GM18508 (cell line): Measurements from ENCODE around the gene CALR.
"Not testable (repeated sequence)": the region's sequence is repeated elsewhere in the genome, so short reads cannot be mapped to it uniquely, and the experiment has no call there.

Experiments used
- ATAC-seq: cut with Tn5 transposase; IDR thresholded peaks from one replicate; pipeline ENCODE4 v1.9.1; 2021; ENCODE audit warnings: moderate number of reproducible peaks; ENCODE audit not compliant: insufficient read depth, unreplicated experiment

Gene CALR

DNA sequence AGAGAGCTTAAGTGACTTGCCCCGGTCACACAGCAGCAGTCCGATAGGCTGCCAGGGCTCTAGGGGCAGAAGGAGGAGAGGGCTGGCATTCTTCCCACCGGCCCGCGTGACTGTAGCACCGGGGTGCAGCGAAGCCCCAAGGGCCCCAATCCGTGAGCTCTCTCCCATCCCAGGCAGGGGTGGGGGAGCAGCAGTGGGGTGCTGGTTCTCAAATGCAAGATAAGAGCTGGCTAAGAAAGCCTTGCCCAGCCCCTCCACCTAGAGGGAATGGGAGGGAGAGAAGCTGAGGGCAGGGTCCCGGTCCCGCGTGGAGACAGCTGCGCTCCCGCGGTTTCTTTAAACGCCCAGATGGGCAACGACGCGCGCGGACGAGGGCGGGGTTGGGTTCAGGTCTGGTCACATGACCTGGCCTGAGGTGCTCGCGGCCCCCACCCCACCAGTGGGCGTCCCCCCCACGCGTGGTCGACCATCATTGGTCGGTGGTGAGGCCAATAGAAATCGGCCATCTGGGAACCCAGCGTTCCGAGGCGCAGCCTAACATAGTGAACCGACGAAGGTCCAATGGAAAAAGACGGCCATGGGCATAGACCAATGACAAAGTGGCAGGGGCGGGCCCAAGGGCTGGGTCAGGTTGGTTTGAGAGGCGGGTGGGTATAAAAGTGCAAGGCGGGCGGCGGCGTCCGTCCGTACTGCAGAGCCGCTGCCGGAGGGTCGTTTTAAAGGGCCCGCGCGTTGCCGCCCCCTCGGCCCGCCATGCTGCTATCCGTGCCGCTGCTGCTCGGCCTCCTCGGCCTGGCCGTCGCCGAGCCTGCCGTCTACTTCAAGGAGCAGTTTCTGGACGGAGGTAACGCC lies at the start of gene CALR:
TSS of gene CALR (plus strand) at position 683 of the 852 bp plus-strand sequence. CDS start at position 754, 71 bp downstream.
- peak; percentile 49 for ATAC-seq

DNA sequence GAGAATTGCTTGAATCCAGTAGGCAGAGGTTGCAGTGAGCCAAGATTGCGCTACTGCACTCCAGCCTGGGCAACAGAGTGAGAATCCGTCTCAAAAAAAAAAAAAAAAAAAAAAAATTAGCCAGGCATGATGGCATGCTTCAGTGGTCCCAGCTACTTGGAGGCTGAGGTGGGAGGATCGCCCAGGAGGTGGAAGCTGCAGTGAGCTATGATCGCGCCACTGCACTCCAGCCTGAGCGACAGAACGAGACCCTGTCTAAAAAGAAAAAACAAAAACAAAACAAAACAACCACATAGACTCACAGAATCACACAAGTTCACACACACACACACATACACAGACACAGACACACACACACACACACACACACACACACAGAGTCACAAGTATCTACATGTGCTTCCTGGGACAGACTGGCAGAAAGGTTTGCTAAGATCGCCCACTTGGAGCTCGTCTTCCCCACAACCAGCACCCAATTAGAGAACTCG lies 48.1 kb upstream of the CALR start:
- ATAC-seq: not testable (repeated sequence)

DNA sequence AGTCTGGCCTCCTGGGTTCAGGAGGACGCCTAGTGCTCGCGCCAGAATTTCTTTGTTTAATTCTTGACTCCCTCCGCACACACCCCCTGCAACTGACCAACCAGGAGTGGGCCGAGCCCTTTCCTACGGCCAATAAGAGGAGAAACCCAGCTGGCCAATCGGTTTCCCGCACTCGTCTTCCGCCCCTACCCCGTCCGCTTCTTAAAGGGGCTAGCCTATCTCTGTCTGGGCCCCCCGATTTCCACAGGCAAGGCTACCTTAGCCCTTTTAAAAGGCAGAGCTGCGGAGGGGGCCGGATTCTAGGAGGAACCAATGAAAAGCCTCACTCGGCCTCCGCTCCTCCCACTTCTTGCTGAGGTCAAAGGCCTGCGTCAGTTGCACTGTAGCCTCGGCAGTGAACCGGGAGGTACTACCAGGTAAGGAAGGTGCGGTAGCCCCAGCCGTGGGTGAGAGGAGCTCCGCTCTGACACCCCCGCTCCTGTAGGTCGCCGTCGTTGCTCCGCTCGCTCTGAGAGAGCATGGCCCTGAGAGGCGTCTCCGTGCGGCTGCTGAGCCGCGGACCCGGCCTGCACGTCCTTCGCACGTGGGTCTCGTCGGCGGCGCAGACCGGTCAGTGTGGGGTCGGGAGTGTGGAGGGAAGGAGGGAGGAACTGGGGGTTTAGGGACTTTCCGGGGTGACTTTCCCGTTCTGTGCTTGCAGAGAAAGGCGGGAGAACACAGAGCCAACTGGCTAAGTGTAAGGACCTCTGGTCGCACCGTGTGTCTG lies 47.4 kb upstream of the CALR start, which contains the start of gene GCDH:
TSS of gene GCDH (plus strand) at position 374 of the 766 bp plus-strand sequence. CDS start at position 519, 145 bp downstream.
- peak; percentile 69 for ATAC-seq

GRCh38 chr19:12891553-12892021 lies 46.8 kb upstream of the CALR start:
- ATAC-seq: no peak

GRCh38 chr19:12893582-12893981 lies 44.8 kb upstream of the CALR start:
- no peak for ATAC-seq

DNA sequence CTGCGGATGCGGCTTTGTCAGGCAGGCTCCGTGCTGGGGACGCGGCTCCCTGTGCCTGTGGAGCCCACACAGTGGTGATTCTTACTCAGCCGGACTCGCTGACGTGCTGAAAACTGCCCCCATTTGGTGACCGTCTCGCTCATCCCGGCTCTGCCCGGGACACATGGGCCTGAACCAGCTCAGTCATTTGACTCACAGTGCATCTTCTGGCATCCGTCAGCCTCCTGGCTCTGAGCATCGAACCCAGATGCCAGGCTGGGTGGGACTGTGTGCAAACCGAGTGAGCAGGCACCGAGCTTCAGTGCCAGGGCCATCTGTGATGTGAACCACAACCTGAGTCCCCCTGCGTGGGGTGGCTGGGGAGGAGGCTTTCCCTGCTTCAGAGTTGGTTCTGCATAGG lies 41.9 kb upstream of the CALR start:
- no peak for ATAC-seq

DNA sequence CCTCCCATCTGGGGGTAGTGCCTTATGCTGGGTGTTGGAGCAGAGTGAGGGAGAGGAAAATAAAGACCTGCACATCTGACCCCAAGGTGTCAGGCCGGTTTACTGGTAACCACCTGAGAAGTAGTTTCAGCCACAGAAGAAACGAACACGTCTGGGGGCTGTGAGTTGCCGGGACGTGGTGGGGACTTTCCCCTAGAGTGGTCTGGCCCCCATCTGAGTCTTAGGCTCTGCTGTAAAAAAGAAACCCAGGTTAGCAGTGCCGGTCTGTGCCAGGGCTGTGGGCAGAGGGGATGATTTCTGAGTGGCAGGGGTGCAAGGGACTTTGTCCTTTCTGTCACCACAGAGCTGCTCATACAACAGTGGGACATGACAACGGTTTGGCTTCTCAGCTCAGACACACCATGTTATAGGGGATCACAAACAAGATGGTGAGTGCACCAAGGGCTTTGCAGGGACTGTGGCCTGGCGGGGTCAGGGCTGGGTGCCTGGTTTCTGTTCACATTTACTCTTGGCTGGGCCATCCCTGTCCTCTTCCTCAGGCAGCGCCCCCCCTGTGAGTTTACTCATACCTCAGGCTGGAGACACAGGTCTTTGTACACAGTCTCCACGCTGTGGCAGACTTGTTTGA lies 38.4 kb upstream of the CALR start:
- no peak for ATAC-seq

- no peak for ATAC-seq
These were observed 31.2 kb upstream of the CALR start for GRCh38 chr19:12907166-12907565.

GRCh38 chr19:12912571-12912970 lies 25.8 kb upstream of the CALR start:
- ATAC-seq: no peak

GRCh38 chr19:12913011-12913561 lies 25.3 kb upstream of the CALR start:
- ATAC-seq: no peak

DNA sequence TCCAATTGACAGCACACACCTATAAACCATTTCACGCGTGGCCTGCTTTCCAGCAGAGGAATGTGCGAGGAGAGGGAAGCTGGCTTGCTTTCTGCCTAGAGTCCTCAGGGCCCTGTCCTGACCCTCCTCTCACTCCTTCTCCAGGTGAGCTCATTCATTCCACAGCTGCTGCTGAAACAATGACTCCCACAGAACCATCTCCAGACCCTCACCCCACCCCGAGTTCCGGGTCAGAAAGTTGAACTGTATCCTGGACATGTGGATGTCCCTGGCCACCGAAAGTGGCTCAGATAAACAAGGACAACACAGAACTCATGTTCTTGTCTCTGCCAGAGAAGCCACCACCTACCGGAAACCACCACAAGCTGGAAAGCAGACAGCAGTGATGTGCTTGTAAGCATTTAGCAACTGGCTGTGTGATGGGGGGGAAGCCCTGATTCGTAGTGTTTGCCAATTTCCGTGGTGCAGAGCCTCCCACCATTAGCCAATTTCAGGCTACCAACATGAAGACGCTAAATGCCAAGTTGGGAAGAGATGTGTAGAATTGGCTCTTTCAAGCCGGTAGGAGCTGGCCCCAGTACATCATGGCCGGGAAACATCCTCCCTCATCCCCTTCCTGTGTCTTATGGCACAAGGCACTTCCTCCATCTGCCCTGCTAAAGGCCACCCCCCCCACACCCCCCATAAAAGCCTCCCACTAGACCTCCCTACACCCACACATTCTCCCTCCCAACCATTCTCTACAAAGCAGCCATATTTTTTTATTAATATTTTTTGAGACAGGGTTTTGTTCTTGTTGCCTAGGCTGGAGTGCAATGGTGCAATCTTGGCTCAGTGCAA lies 24.3 kb upstream of the CALR start:
- no peak for ATAC-seq

- ATAC-seq: not testable (repeated sequence)
These were observed 22.5 kb upstream of the CALR start for GRCh38 chr19:12915860-12916259.

DNA sequence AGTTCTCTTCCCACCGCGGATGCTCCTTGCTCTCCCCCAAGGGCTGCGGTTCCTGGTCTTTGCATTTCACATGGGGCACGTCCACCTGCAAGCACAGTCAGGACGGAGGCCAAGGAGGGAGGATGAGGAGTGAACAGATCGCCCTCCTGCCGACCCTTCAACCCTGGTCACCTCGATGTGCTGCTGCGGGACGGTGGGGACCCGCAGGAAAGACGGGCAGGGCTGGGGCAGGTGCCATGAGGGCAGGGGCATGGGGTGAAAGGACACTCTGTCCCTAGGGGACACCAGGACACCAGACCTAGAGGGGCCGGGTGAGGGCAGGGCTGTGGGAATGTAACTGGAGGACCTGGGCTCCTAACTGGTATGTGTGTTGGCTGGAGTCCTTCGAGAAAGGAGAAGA lies 20.2 kb upstream of the CALR start:
- ATAC-seq: no peak

- no peak for ATAC-seq
These were observed 17.4 kb upstream of the CALR start for GRCh38 chr19:12921047-12921446.

- no peak for ATAC-seq
These were observed 15.4 kb upstream of the CALR start for GRCh38 chr19:12922959-12923358.

- no peak for ATAC-seq
These were observed 13.6 kb upstream of the CALR start for GRCh38 chr19:12924621-12925310.

DNA sequence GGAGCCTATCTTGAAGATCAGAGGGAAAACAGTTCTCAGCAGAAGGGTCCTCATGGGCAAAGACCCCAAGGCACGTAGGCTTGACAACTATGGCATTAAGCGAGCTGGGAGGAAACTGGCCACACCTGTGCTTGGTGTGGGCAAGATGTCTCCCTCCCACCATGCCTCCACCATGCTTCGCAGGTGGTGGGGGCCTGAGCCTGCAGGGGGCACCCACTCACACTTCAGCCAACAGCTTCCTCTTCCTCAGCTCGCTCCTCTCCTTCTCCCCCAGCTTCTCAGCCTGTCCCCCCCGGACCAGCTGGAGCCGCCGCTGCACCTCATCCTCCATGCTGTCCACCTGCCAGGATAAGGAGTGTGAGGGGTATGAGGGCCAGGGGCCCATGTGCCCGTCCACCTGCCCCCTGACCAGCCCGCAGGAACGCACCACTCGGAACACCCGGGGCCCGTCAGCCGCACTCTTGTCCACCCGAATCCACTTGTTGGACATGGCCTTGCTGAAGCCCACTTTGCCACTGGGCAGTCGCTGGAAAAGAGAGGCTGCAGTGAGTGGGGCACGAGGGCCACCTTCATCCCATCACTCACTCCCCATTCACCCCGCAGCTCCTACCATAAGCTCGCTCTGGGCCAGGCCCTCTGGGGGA lies 8.3 kb upstream of the CALR start:
- no peak for ATAC-seq
